A673 (cell line): Measurements from ENCODE around the gene RNF213.

Source experiments
- CTCF ChIP-seq: fragments of 300-800, 200-600 bp; sonication (generic); conservative IDR thresholded peaks from 2 replicates; pipeline ENCODE4 v1.5.1; 2017; ENCODE audit warnings: low read depth, mild to moderate bottlenecking, antibody characterized with exemption, low read length, moderate library complexity, mixed read lengths
- EZH2 ChIP-seq: fragments of 200-600 bp; sonication (generic); IDR thresholded peaks from 2 replicates; pipeline ENCODE4 v1.6.1; 2017; ENCODE audit warnings: borderline replicate concordance, low read depth, mild to moderate bottlenecking, mixed read lengths, antibody characterized with exemption, low read length; ENCODE audit not compliant: poor library complexity, severe bottlenecking

GRCh38 chr17:80295146-80295545 is 34.5 kb downstream of the RNF213 start:
- TF ChIP-seq CTCF = no peak
- no peak for TF ChIP-seq EZH2
